NCI-H510A (cell line): ENCODE measurements around the gene NRXN3.

ENCODE experiments used
- DNase-seq: peaks from one replicate; lab custom pipeline; 2025; lab: John Stamatoyannopoulos, UW

NRXN3 gene

GRCh38 chr14:79881299-79881698 lies 1711.1 kb downstream of the NRXN3 start:
- DNase-seq = no peak

- DNase-seq = no peak
Observed at GRCh38 chr14:79890527-79890926, 1720.4 kb downstream of the NRXN3 start.

GRCh38 chr14:79896009-79896408 lies 1725.8 kb downstream of the NRXN3 start:
- DNase-seq = no peak

- DNase-seq = no peak
Observed at GRCh38 chr14:79899610-79900009, 1729.4 kb downstream of the NRXN3 start.

GRCh38 chr14:79904497-79904896 lies 1734.3 kb downstream of the NRXN3 start:
- DNase-seq = no peak

GRCh38 chr14:79906994-79907393 lies 1736.8 kb downstream of the NRXN3 start:
- no peak for DNase-seq

- no peak for DNase-seq
Observed at GRCh38 chr14:79910086-79910485, 1739.9 kb downstream of the NRXN3 start.

- DNase-seq = no peak
Observed at GRCh38 chr14:79911744-79912143, 1741.6 kb downstream of the NRXN3 start.

GRCh38 chr14:79914595-79914994 lies 1744.4 kb downstream of the NRXN3 start:
- no peak for DNase-seq

- DNase-seq = no peak
Observed at GRCh38 chr14:79915406-79915805, 1745.2 kb downstream of the NRXN3 start.

GRCh38 chr14:79916281-79916680 lies 1746.1 kb downstream of the NRXN3 start:
- no peak for DNase-seq

GRCh38 chr14:79916892-79917291 lies 1746.7 kb downstream of the NRXN3 start:
- no peak for DNase-seq
